K562 (cell line): ENCODE measurements around the gene TPO. TPM values are rescaled to one million over a fixed set of nuclear protein-coding genes. Genes with fewer than 3 reads are reported as not detected.

ENCODE experiments used
- ATAC-seq: fragments of 200-7000 bp; cut with Tn5 transposase; 3 replicates; pipeline ENCODE4 v1.9.1; 2020; ENCODE audit warnings: moderate library complexity
- BruUV-seq: library from RNA; stranded (reverse); fragments of 400-500 nt; replicated peaks from 2 replicates; lab custom pipeline; 2021; lab: Mats Ljungman, UMichigan
- CTCF ChIA-PET: fragments of 300-600 bp; formaldehyde crosslinking; extraction: SDS; loops from one replicate; lab custom pipeline; 2021; ENCODE audit warnings: low intra/inter-chr PET ratio; lab: Yijun Ruan, JAX
- POLR2A ChIA-PET: fragments of 300-600, 350-650 bp; sonication (Branson Sonifier 250); formaldehyde crosslinking; extraction: SDS; loops from one replicate; lab custom pipeline; 2021; ENCODE audit warnings: antibody characterized with exemption, inconsistent platforms; lab: Yijun Ruan, JAX
- DNase-seq, 4 experiments: peaks; one replicate each; pipeline versions ENCODE4 v3.0.0 to v3.0.0-alpha.2; 2011 to 2018; ENCODE audit warnings: low spot score in 3 of 4, mixed read lengths in 3 of 4; ENCODE audit errors: extremely low read depth in 1 of 4
- FAIRE-seq: peaks from 2 replicates; lab custom pipeline; 2011; peaks lifted over from hg19 to GRCh38; lab: Jason Lieb, UNC
- H2AFZ ChIP-seq: 2 replicates; pipeline ENCODE4 v1.6.0; 2011; ENCODE audit warnings: low read depth, low read length, control low read depth, inconsistent platforms
- H3K27ac ChIP-seq: fragments of 200-600 bp; 3 replicates; pipeline ENCODE4 v1.8.0; 2011; ENCODE audit warnings: low read depth, mild to moderate bottlenecking, control low read depth, inconsistent platforms, low read length, moderate library complexity, mixed read lengths; ENCODE audit errors: extremely low read depth
- H3K27me3 ChIP-seq, 2 experiments: fragments of 300-600 bp in 1 of 2; 2 replicates in 1 of 2; 3 replicates in 1 of 2; pipeline versions ENCODE4 v1.6.0 to v1.8.0; 2011; ENCODE audit warnings: inconsistent platforms in 2 of 2, low read length in 2 of 2, mild to moderate bottlenecking in 1 of 2, mixed read lengths in 1 of 2, moderate library complexity in 1 of 2; ENCODE audit not compliant: control insufficient read depth in 2 of 2, insufficient read depth in 2 of 2
- H3K36me3 ChIP-seq: fragments of 300-600 bp; 3 replicates; pipeline ENCODE4 v1.8.0; 2011; ENCODE audit warnings: mild to moderate bottlenecking, low read length, inconsistent platforms; ENCODE audit not compliant: control insufficient read depth, insufficient read depth
- H3K4me1 ChIP-seq, 2 experiments: fragments of 200-600 bp in 1 of 2; replicated peaks in 1 of 2; 2 replicates in 1 of 2; 3 replicates in 1 of 2; pipeline versions ENCODE4 v1.5.1 to v1.8.0; 2011; ENCODE audit warnings: inconsistent platforms in 2 of 2, low read length in 2 of 2, mild to moderate bottlenecking in 1 of 2, mixed read lengths in 1 of 2, moderate library complexity in 1 of 2; ENCODE audit not compliant: control insufficient read depth in 2 of 2, insufficient read depth in 2 of 2
- H3K4me2 ChIP-seq: 2 replicates; pipeline ENCODE4 v1.6.1; 2011; ENCODE audit warnings: low read length, control low read depth, inconsistent platforms, mixed read lengths; ENCODE audit not compliant: insufficient read depth
- H3K4me3 ChIP-seq: fragments of 200-600 bp; sonication (generic), shearing (Covaris generic); 2 replicates; pipeline ENCODE4 v1.5.1; 2016; ENCODE audit warnings: control low read depth, inconsistent platforms
- H3K79me2 ChIP-seq: fragments of 200-600 bp; 3 replicates; pipeline ENCODE4 v1.8.0; 2011; ENCODE audit warnings: low read length, inconsistent platforms; ENCODE audit not compliant: control insufficient read depth, insufficient read depth
- H3K9ac ChIP-seq, 2 experiments: 2 replicates each; pipeline versions ENCODE4 v1.6.0 to v1.6.1; 2011; ENCODE audit warnings: low read depth in 2 of 2, low read length in 2 of 2, control low read depth in 1 of 2, inconsistent platforms in 1 of 2, mild to moderate bottlenecking in 1 of 2, mixed read lengths in 1 of 2; ENCODE audit not compliant: insufficient read depth in 1 of 2
- H3K9me1 ChIP-seq: one replicate; pipeline ENCODE4 v1.6.0; 2011; ENCODE audit warnings: inconsistent platforms, mild to moderate bottlenecking, low read length, moderate library complexity; ENCODE audit not compliant: control insufficient read depth, insufficient read depth
- H3K9me3 ChIP-seq: replicated peaks from 2 replicates; pipeline ENCODE4 v1.5.1; 2011; ENCODE audit warnings: low read depth, low read length, inconsistent platforms; ENCODE audit not compliant: control insufficient read depth, insufficient read depth
- H4K20me1 ChIP-seq: replicated peaks from 2 replicates; pipeline ENCODE4 v1.6.1; 2011; ENCODE audit warnings: low read length, inconsistent platforms, mixed read lengths; ENCODE audit not compliant: control insufficient read depth, insufficient read depth
- ARID2 ChIP-seq: fragments of 450-650 bp; IDR thresholded peaks from 2 replicates; pipeline ENCODE4 v1.6.1; 2017; ENCODE audit warnings: antibody characterized with exemption, mild to moderate bottlenecking
- COPS2 ChIP-seq: fragments of 450-650 bp; conservative IDR thresholded peaks from 2 replicates; pipeline ENCODE4 v1.6.1; 2016; ENCODE audit warnings: mild to moderate bottlenecking, moderate library complexity
- MBD2 ChIP-seq: sonication (generic); IDR thresholded peaks from 2 replicates; pipeline ENCODE4 v1.6.1; 2016; ENCODE audit warnings: low read depth, borderline replicate concordance
- PCBP2 ChIP-seq: fragments of 200-400 bp; formaldehyde crosslinking; IDR thresholded peaks from 2 replicates; pipeline ENCODE4 v1.6.1; 2018; ENCODE audit warnings: low read length, low read depth, mild to moderate bottlenecking, moderate library complexity; ENCODE audit not compliant: poor library complexity, severe bottlenecking
- SMAD1 ChIP-seq: fragments of 150-350 bp; IDR thresholded peaks from 2 replicates; pipeline ENCODE4 v1.6.1; 2014; ENCODE audit warnings: low read length, low read depth; ENCODE audit not compliant: partially characterized antibody
- SRSF3 ChIP-seq: fragments of 200-400 bp; formaldehyde crosslinking; IDR thresholded peaks from 2 replicates; pipeline ENCODE4 v1.6.1; 2016; ENCODE audit warnings: mild to moderate bottlenecking, low read length, moderate library complexity; ENCODE audit not compliant: insufficient read depth
- ZC3H8 ChIP-seq: fragments of 450-650 bp; IDR thresholded peaks from 2 replicates; pipeline ENCODE4 v1.6.1; 2017
- WGBS: fragments of 100-300 bp; shearing (Covaris generic); methylation state at CpG from one replicate; pipeline ENCODE4 v1.1.6; 2016; ENCODE audit warnings: low coverage, mixed read lengths; ENCODE audit not compliant: insufficient coverage; ENCODE audit errors: missing lambda C conversion rate; 5-methylcytosine and 5-hydroxymethylcytosine counted together
- in situ Hi-C: fragments of 300-500 bp; cut with MboI; formaldehyde crosslinking; loops from 4 replicates; pipeline ENCODE4 v1.15.0; 2018; ENCODE audit warnings: inconsistent platforms, mixed read lengths
- intact Hi-C: fragments of 100-400 bp; cut with micrococcal nuclease; formaldehyde crosslinking; loops from 2 replicates; pipeline ENCODE4 v1.14.2; 2022
- polyA plus RNA-seq, 8 experiments: library from polyadenylated mRNA; depleted of rRNA in 4 of 8; stranded (reverse) in 5 of 8; unstranded in 3 of 8; fragments of >200 nt; fragmentation: Nextera tagmentation in 2 of 8; fragmentation: Illumina TruSeq in 1 of 8; extraction: Ambion mirVana in 2 of 8; extraction: Trizol in 1 of 8; gene quantifications; 2 replicates each; pipeline versions ENCODE4 v1.2.1 to v1.2.3, GENCODE V29; 2011 to 2014; ENCODE audit warnings: inconsistent platforms in 1 of 8, missing spikeins in 1 of 8
- total RNA-seq, 7 experiments: library from RNA; depleted of rRNA in 6 of 7; stranded (reverse); fragments of >200 nt in 6 of 7; fragmentation: Illumina TruSeq in 2 of 7; extraction: Trizol in 2 of 7; gene quantifications; 2 replicates each; pipeline versions ENCODE4 v1.2.1 to v1.2.3, GENCODE V29; 2011 to 2021; ENCODE audit warnings: low replicate concordance in 1 of 7
- TF ChIP-seq, protein P1 (sequence below), 2 experiments: fragments of 450-650 bp; conservative IDR thresholded peaks; 2 replicates each; pipeline ENCODE4 v1.6.1; 2017; ENCODE audit warnings: mild to moderate bottlenecking in 2 of 2, moderate library complexity in 2 of 2

Gene TPO
- total and polyA plus RNA-seq, 9 of the 15 experiments (the other 6 are each of a cell fraction or from before 2014, with no cell fraction given), result not detected

DNA sequence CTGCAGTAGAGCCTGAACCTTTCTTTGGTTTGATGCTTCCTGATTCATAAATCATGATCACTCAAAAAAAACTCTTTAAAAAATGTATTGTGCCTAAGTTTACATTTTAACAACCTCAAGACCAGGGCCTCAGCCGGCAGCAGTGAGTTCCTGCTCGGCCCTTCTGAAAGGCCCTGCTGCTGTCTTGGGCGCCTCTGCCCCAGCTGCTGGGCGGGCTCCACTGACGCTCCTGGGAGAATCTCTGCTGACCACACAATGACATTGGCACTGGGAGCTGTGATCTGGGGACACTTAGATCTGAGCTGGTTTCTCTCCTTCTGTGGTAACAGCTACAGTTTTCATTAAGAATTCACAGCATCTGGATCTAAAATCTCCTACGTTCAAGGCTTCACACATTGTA, 25.7 kb downstream of the TPO start:
- no peak for DNase-seq
- ATAC-seq, result no peak
- intact Hi-C loops, result no loop called here
- Histone ChIP-seq H3K36me3 (no peaks in the 10 kb centered on the region), H3K9ac (no peak overlapping the region), H3K9me3 (no peaks in the 10 kb centered on the region), H3K9me1 (no peaks in the 10 kb centered on the region), H3K27ac (no peak overlapping the region), H4K20me1 (0 out of 2 replicates have a peak, but pooled peaks cover 4% of the 10 kb centered on the region), H3K27me3 (peaks cover 0 to 11% of the 10 kb centered on the region in 2 experiments; a peak in 2 of 5 replicates), H3K79me2 (no peaks in the 10 kb centered on the region), H2AFZ (no peak overlapping the region), H3K4me3 (no peak overlapping the region), H3K4me1 (no peaks in the 10 kb centered on the region), H3K4me2 (no peak overlapping the region)
- FAIRE-seq, result no peak
- in situ Hi-C loops, result no loop called here
- CTCF ChIA-PET, result no interaction called here
- no TSS peak for BruUV-seq
- TF ChIP-seq SMAD1 (no peak), COPS2 (no peak), SRSF3 (no peak), MBD2 (no peak), ZC3H8 (no peak), ARID2 (no peak), PCBP2 (no peak)
- TF ChIP-seq, protein P1, sequence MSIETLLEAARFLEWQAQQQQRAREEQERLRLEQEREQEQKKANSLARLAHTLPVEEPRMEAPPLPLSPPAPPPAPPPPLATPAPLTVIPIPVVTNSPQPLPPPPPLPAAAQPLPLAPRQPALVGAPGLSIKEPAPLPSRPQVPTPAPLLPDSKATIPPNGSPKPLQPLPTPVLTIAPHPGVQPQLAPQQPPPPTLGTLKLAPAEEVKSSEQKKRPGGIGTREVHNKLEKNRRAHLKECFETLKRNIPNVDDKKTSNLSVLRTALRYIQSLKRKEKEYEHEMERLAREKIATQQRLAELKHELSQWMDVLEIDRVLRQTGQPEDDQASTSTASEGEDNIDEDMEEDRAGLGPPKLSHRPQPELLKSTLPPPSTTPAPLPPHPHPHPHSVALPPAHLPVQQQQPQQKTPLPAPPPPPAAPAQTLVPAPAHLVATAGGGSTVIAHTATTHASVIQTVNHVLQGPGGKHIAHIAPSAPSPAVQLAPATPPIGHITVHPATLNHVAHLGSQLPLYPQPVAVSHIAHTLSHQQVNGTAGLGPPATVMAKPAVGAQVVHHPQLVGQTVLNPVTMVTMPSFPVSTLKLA (conservative IDR thresholded peaks at IDR 0.05), result no peak
- WGBS, result 2% methylated on average over 6 of the region's 6 CpGs
- POLR2A ChIA-PET, result no interaction called here
